Measurements from ENCODE around the gene LCN15.

- TF ChIP-seq CTCF (IDR thresholded peaks at IDR 0.05) (no peak), POLR2A (IDR thresholded peaks at IDR 0.05) (no peak)
Observed at GRCh38 chr9:136762221-136762691, 2.1 kb downstream of the LCN15 start.
